Measurements from ENCODE around the gene GOLIM4. TPM values are rescaled to one million over a fixed set of nuclear protein-coding genes. Genes with fewer than 3 reads are reported as not detected.

The GOLIM4 gene
- total RNA-seq, 1 donor from 2014 or later, result 43.1 TPM

- intact Hi-C loops (cut with DNase I), result loop anchor here (1.0 kb wide), 1 partner anchor 117 kb away; no protein-coding TSS in a partner anchor
- Histone ChIP-seq H3K36me3 (no peaks in the 10 kb centered on the region), H3K4me3 (no peak overlapping the region), H3K4me1 (peaks cover 0 to 19% of the 10 kb centered on the region in 2 donors), H3K9me3 (no peaks in the 10 kb centered on the region), H3K27ac (no peak overlapping the region), H3K27me3 (no peaks in the 10 kb centered on the region)
- no peak for DNase-seq (ENCODE audit: low spot score in 2 of 2)
- no peak for TF ChIP-seq CTCF (IDR thresholded peaks at IDR 0.05)
Measured at GRCh38 chr3:168047936-168048335, 47.8 kb downstream of the GOLIM4 start.

GRCh38 chr3:168047190-168047795 lies 48.4 kb downstream of the GOLIM4 start:
- Histone ChIP-seq H3K9me3 (no peaks in the 10 kb centered on the region), H3K4me1 (peaks cover 0 to 19% of the 10 kb centered on the region in 2 donors), H3K27ac (no peak overlapping the region), H3K36me3 (peaks cover 4 to 5% of the 10 kb centered on the region in 2 donors), H3K27me3 (no peaks in the 10 kb centered on the region), H3K4me3 (no peak overlapping the region)
- intact Hi-C loops (cut with DNase I), result loop anchor here (1.0 kb wide), 1 partner anchor 118 kb away; no protein-coding TSS in a partner anchor
- DNase-seq (ENCODE audit: low spot score in 2 of 2), result no peak
- TF ChIP-seq CTCF (IDR thresholded peaks at IDR 0.05), result peak; percentile 72 to 89 (median 82)

- no peak overlapping the region for H3K4me3 ChIP-seq
- no peak for DNase-seq (ENCODE audit: low spot score in 2 of 2)
- H3K9me3 ChIP-seq, result no peaks in the 10 kb centered on the region
- H3K36me3 ChIP-seq, result peaks cover 7 to 25% of the 10 kb centered on the region in 2 donors
- no peak for TF ChIP-seq CTCF (IDR thresholded peaks at IDR 0.05)
- intact Hi-C loops (cut with DNase I), result no loop called here
- peaks cover 0 to 7% of the 10 kb centered on the region in 2 donors for H3K4me1 ChIP-seq
- H3K27ac ChIP-seq, result no peak overlapping the region
- no peaks in the 10 kb centered on the region for H3K27me3 ChIP-seq
Measured at GRCh38 chr3:168044049-168044448, 51.7 kb downstream of the GOLIM4 start.

GRCh38 chr3:168040607-168041208 lies 55.0 kb downstream of the GOLIM4 start:
- peaks cover 13 to 41% of the 10 kb centered on the region in 2 donors for H3K36me3 ChIP-seq

GRCh38 chr3:168037020-168037419 lies 58.7 kb downstream of the GOLIM4 start:
- Histone ChIP-seq H3K4me1 (no peaks in the 10 kb centered on the region), H3K27me3 (no peaks in the 10 kb centered on the region), H3K36me3 (peaks cover 14 to 47% of the 10 kb centered on the region in 2 donors), H3K27ac (no peak overlapping the region), H3K9me3 (no peaks in the 10 kb centered on the region), H3K4me3 (no peak overlapping the region)
- intact Hi-C loops (cut with DNase I), result no loop called here
- DNase-seq (ENCODE audit: low spot score in 2 of 2), result no peak
- TF ChIP-seq CTCF (IDR thresholded peaks at IDR 0.05), result no peak

More at GRCh38 chr3:168040607-168041208, 55.0 kb downstream of the GOLIM4 start:
- no peak overlapping the region for H3K4me3 ChIP-seq
- DNase-seq (ENCODE audit: low spot score in 2 of 2), result no peak
- no peaks in the 10 kb centered on the region for H3K4me1 ChIP-seq
- H3K27me3 ChIP-seq, result no peaks in the 10 kb centered on the region
- peak in 1 of 3 experiments; percentile 21 for TF ChIP-seq CTCF (IDR thresholded peaks at IDR 0.05)
- no peaks in the 10 kb centered on the region for H3K9me3 ChIP-seq
- intact Hi-C loops (cut with DNase I), result no loop called here
- no peak overlapping the region for H3K27ac ChIP-seq

All from ascending aorta (tissue), 2 donors.